DND-41 (cell line): ENCODE data around the gene KDM5C.

Experiments used
- CTCF ChIP-seq: IDR thresholded peaks from 2 replicates; pipeline ENCODE4 v1.5.1; 2012; ENCODE audit warnings: borderline replicate concordance, low read length, moderate library complexity, mild to moderate bottlenecking; ENCODE audit not compliant: poor library complexity, severe bottlenecking; ENCODE audit errors: extremely low read depth
- EZH2 ChIP-seq: IDR thresholded peaks from 3 replicates; pipeline ENCODE4 v1.6.1; 2012; ENCODE audit warnings: borderline replicate concordance, low read depth, mild to moderate bottlenecking, moderate library complexity, low read length, inconsistent platforms; ENCODE audit not compliant: severe bottlenecking

GRCh38 chrX:53251307-53251706 lies 26.3 kb upstream of the KDM5C start:
- TF ChIP-seq CTCF, result no peak
- no peak for TF ChIP-seq EZH2
